Measurements from ENCODE around the gene FGD2. TPM values are rescaled to one million over a fixed set of nuclear protein-coding genes. Genes with fewer than 3 reads are reported as not detected.

Gene FGD2
- total RNA-seq, 1 experiment from 2014 or later, result 0.13 TPM

GRCh38 chr6:36976509-36976908 is 28.9 kb upstream of the FGD2 start:
- no peaks in the 10 kb centered on the region for H3K9me3 ChIP-seq (ENCODE audit: control insufficient read depth, low read depth, low read length)
- Mint-ChIP-seq H3K4me1 (peaks cover 18 to 21% of the 10 kb centered on the region in 2 experiments), H3K27me3 (ENCODE audit: low read depth) (no peaks in the 10 kb centered on the region), H3K9me3 (no peaks in the 10 kb centered on the region), H3K36me3 (ENCODE audit: insufficient read depth in 1 of 3, low read depth in 3 of 3) (peaks cover 52 to 81% (median 73%) of the 10 kb centered on the region in 3 experiments; a peak in 6 of 7 replicates), H3K27ac (no peak overlapping the region), H3K4me3 (no peak overlapping the region)
- H3T11ph ChIP-seq (ENCODE audit: low read length), result no peak overlapping the region
- no peak for TF ChIP-seq CTCF (conservative IDR thresholded peaks at IDR 0.05)
- peaks cover 12% of the 10 kb centered on the region; the same call in 1 of the 2 replicates for H3K79me2 ChIP-seq (ENCODE audit: insufficient read depth, low read length)
- no peak overlapping the region for H3K4me2 ChIP-seq (ENCODE audit: insufficient read depth, insufficient read length, low read length)
- H2BK15ac ChIP-seq (ENCODE audit: low read depth, low read length), result no peak overlapping the region
- H3K18ac ChIP-seq (ENCODE audit: insufficient read length, low read depth, low read length), result no peak overlapping the region
- H3K9ac ChIP-seq (ENCODE audit: extremely low read depth, insufficient read length, low read length), result no peak overlapping the region
- no CpG with 5 or more reads among the region's 7 CpGs for WGBS (ENCODE audit: extremely low coverage, insufficient read length, low lambda C conversion rate)
- no peak overlapping the region for H4K8ac ChIP-seq (replicated peaks; ENCODE audit: insufficient read length, low read depth, low read length)
- H4K20me1 ChIP-seq (ENCODE audit: control insufficient read depth, insufficient read depth, insufficient read length), result no peaks in the 10 kb centered on the region
- no peak for DNase-seq
- H2BK5ac ChIP-seq (ENCODE audit: insufficient read length, low read length), result no peak overlapping the region
- no peak overlapping the region for H3K27ac ChIP-seq (ENCODE audit: insufficient read length, low read depth, low read length)
- no peak overlapping the region for H2BK12ac ChIP-seq (ENCODE audit: insufficient read length, low read depth, low read length)
- H2AK5ac ChIP-seq (ENCODE audit: insufficient read length, low read length), result no peak overlapping the region
- H3K79me1 ChIP-seq (ENCODE audit: insufficient read depth, low read depth, low read length, poor library complexity, severe bottlenecking), result peaks cover 3% of the 10 kb centered on the region
- H3K14ac ChIP-seq (ENCODE audit: insufficient read depth, low read length), result no peak overlapping the region
- H3K56ac ChIP-seq (ENCODE audit: insufficient read length, low read depth, low read length), result no peak overlapping the region
- no peak overlapping the region for H2AFZ ChIP-seq (ENCODE audit: low read length)
- no peak overlapping the region for H4K91ac ChIP-seq (ENCODE audit: insufficient read length, low read depth, low read length)
- H4K5ac ChIP-seq (ENCODE audit: insufficient read length, low read depth, low read length), result no peak overlapping the region
- H3K27me3 ChIP-seq (ENCODE audit: insufficient read depth, low read length), result no peaks in the 10 kb centered on the region
- H2BK120ac ChIP-seq (ENCODE audit: low read depth, low read length, poor library complexity, severe bottlenecking), result no peak overlapping the region
- H3K4me1 ChIP-seq (ENCODE audit: insufficient read depth, low read length), result peaks cover 3% of the 10 kb centered on the region; the same call in 1 of the 2 replicates
- H3K23ac ChIP-seq (ENCODE audit: insufficient read length, low read depth, low read length), result no peak overlapping the region
- H2BK20ac ChIP-seq (ENCODE audit: low read depth, low read length, poor library complexity, severe bottlenecking), result no peak overlapping the region
- H3K4ac ChIP-seq (ENCODE audit: low read depth, low read length), result no peak overlapping the region
- no peaks in the 10 kb centered on the region for H3K23me2 ChIP-seq (ENCODE audit: insufficient read length, low read depth, low read length, poor library complexity, severe bottlenecking)
